GM23248 (cell line): Measurements from ENCODE around the gene MICU1. TPM values are rescaled to one million over a fixed set of nuclear protein-coding genes. Genes with fewer than 3 reads are reported as not detected.
A peak's percentile ranks its signal among the peaks of the same experiment; 100 is the strongest.

ENCODE experiments used
- DNase-seq: peaks from one replicate; pipeline ENCODE4 v3.0.0-alpha.2; 2015
- H2AFZ ChIP-seq: fragments of 200-600 bp; sonication (generic); 2 replicates; pipeline ENCODE4 v1.6.1; 2016; ENCODE audit warnings: antibody characterized with exemption
- H3F3A ChIP-seq: fragments of 200-600 bp; sonication (generic); 2 replicates; pipeline ENCODE4 v1.6.1; 2016; ENCODE audit warnings: mild to moderate bottlenecking, antibody characterized with exemption, mixed run types; ENCODE audit not compliant: insufficient read depth
- H3K27ac ChIP-seq: fragments of 200-600 bp; sonication (generic); 2 replicates; pipeline ENCODE4 v1.5.1; 2016; ENCODE audit warnings: mild to moderate bottlenecking
- H3K27me3 ChIP-seq: fragments of 200-600 bp; sonication (generic); replicated peaks from 2 replicates; pipeline ENCODE4 v1.6.1; 2016; ENCODE audit warnings: mild to moderate bottlenecking; ENCODE audit not compliant: insufficient read depth
- H3K36me3 ChIP-seq: fragments of 200-600 bp; sonication (generic); 2 replicates; pipeline ENCODE4 v1.6.1; 2016; ENCODE audit warnings: low read depth, mild to moderate bottlenecking
- H3K4me1 ChIP-seq: fragments of 200-600 bp; sonication (generic); 2 replicates; pipeline ENCODE4 v1.6.1; 2016; ENCODE audit warnings: mild to moderate bottlenecking; ENCODE audit not compliant: insufficient read depth
- H3K4me2 ChIP-seq: fragments of 200-600 bp; sonication (generic); one replicate; pipeline ENCODE4 v1.6.1; 2016; ENCODE audit warnings: mild to moderate bottlenecking; ENCODE audit not compliant: unreplicated experiment
- H3K4me3 ChIP-seq: fragments of 200-600 bp; sonication (generic); 2 replicates; pipeline ENCODE4 v1.5.1; 2016; ENCODE audit warnings: mild to moderate bottlenecking
- H3K79me2 ChIP-seq: fragments of 200-600 bp; sonication (generic); 2 replicates; pipeline ENCODE4 v1.6.1; 2016; ENCODE audit warnings: mild to moderate bottlenecking; ENCODE audit not compliant: insufficient read depth
- H3K9ac ChIP-seq: fragments of 200-600 bp; sonication (generic); 2 replicates; pipeline ENCODE4 v1.6.1; 2016; ENCODE audit warnings: mild to moderate bottlenecking
- H3K9me2 ChIP-seq: fragments of 200-600 bp; sonication (generic); 2 replicates; pipeline ENCODE4 v1.6.1; 2016; ENCODE audit warnings: mixed run types, mild to moderate bottlenecking, moderate library complexity; ENCODE audit not compliant: insufficient read depth
- H3K9me3 ChIP-seq: fragments of 200-600 bp; sonication (generic); one replicate; pipeline ENCODE4 v1.6.1; 2017; ENCODE audit warnings: low read depth
- H4K20me1 ChIP-seq: fragments of 200-600 bp; sonication (generic); 2 replicates; pipeline ENCODE4 v1.6.0; 2016; ENCODE audit not compliant: insufficient read depth
- EZH2 ChIP-seq: fragments of 200-600 bp; sonication (generic); IDR thresholded peaks from 2 replicates; pipeline ENCODE4 v1.6.1; 2018; ENCODE audit warnings: antibody characterized with exemption, mild to moderate bottlenecking; ENCODE audit not compliant: insufficient read depth, poor library complexity, severe bottlenecking
- EZH2phosphoT487 ChIP-seq: fragments of 200-600 bp; sonication (generic); IDR thresholded peaks from 2 replicates; pipeline ENCODE4 v1.6.1; 2018; ENCODE audit warnings: antibody characterized with exemption, moderate library complexity, mild to moderate bottlenecking, low read depth; ENCODE audit not compliant: insufficient read depth
- WGBS, 2 experiments: methylation state at CpG; one replicate each; pipeline ENCODE4 v1.1.6; 2015 to 2017; ENCODE audit warnings: low lambda C conversion rate in 2 of 2, low coverage in 1 of 2; ENCODE audit errors: missing lambda C conversion rate in 2 of 2; 5-methylcytosine and 5-hydroxymethylcytosine counted together
- in situ Hi-C: fragments of 300-500 bp; cut with MboI; formaldehyde crosslinking; loops from 2 replicates; pipeline ENCODE4 v1.15.0; 2020
- polyA plus RNA-seq: library from polyadenylated mRNA; unstranded; fragments of >200 nt; fragmentation: Nextera tagmentation; extraction: Ambion mirVana; gene quantifications from 2 replicates; pipeline ENCODE4 v1.2.1, GENCODE V29; 2016
- total RNA-seq: library from RNA; depleted of rRNA; stranded (reverse); fragments of >200 nt; shearing (Covaris generic); gene quantifications from 2 replicates; pipeline ENCODE4 v1.2.3, GENCODE V29; 2014

The MICU1 gene
- total and polyA plus RNA-seq, 2 experiments from 2014 or later, result 37.3 to 45.0 TPM

- peak; percentile 58 for DNase-seq
- Histone ChIP-seq H3F3A (peaks cover 10% of the 10 kb centered on the region; the same call in 1 of the 2 replicates), H3K27ac (no peak overlapping the region), H2AFZ (no peak overlapping the region), H3K36me3 (no peaks in the 10 kb centered on the region), H3K4me3 (no peak overlapping the region), H3K4me2 (peak overlapping the region; percentile 15), H3K4me1 (peaks cover 6% of the 10 kb centered on the region), H3K27me3 (no peaks in the 10 kb centered on the region), H4K20me1 (no peaks in the 10 kb centered on the region), H3K79me2 (no peaks in the 10 kb centered on the region), H3K9me3 (no peaks in the 10 kb centered on the region), H3K9me2 (no peaks in the 10 kb centered on the region), H3K9ac (no peak overlapping the region)
- no peak for TF ChIP-seq EZH2phosphoT487
- no peak for TF ChIP-seq EZH2
- WGBS, 2 experiments, result 54 to 57% methylated on average over 4 of the region's 4 CpGs
- in situ Hi-C loops, result no loop called here
Observed at GRCh38 chr10:72466018-72466417, 159.9 kb downstream of the MICU1 start.

DNA sequence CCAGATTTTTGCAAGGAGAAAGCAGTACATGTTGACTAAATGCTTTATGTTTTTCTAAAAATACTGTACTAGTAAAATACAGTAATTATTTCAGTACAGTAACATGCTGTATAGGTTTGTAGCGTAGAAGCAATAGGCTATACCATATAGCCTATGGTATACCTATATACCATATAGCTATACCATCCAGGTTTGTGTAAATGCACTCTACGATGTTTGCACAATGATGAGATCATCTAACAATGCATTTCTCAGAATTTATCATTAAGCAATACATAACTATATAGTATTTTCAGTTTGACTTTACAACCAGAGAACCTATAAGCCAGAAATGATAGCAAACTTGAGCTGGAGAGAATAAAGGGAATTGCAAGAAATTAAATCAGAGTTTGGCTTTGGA is 161.4 kb downstream of the MICU1 start:
- H3K4me3 ChIP-seq, result no peak overlapping the region
- no peaks in the 10 kb centered on the region for H3K9me2 ChIP-seq
- no peak overlapping the region for H3K4me2 ChIP-seq
- no peak overlapping the region for H2AFZ ChIP-seq
- no peak overlapping the region for H3K27ac ChIP-seq
- no peak overlapping the region for H3K9ac ChIP-seq
- TF ChIP-seq EZH2 (no peak), EZH2phosphoT487 (no peak)
- peaks cover 10% of the 10 kb centered on the region; the same call in 1 of the 2 replicates for H3F3A ChIP-seq
- no peaks in the 10 kb centered on the region for H3K36me3 ChIP-seq
- WGBS, 2 experiments, result 50% methylated on average over 2 of the region's 2 CpGs
- no peaks in the 10 kb centered on the region for H3K9me3 ChIP-seq
- peaks cover 6% of the 10 kb centered on the region for H3K4me1 ChIP-seq
- no peak for DNase-seq
- H4K20me1 ChIP-seq, result no peaks in the 10 kb centered on the region
- H3K27me3 ChIP-seq, result no peaks in the 10 kb centered on the region
- H3K79me2 ChIP-seq, result no peaks in the 10 kb centered on the region
- in situ Hi-C loops, result no loop called here

DNA sequence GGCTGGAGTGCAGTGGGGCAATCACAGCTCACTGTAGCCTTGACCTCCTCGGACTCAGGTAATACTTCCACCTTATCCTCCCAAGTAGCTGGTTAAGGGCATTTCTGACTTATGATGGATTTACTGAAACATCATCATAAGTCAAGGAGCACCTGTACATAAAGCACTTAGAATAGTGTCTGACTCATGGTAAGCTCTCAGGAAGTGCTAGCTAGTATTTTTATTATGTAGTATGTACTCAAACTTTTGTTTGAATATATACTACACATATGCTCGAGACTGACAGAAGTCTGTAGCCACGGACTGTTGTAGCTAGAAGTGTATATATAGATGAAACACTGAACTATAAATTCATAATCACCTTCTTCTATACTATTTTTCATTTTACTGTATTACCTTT is 163.6 kb downstream of the MICU1 start:
- WGBS, 2 experiments, result 94 to 96% methylated on average over 3 of the region's 3 CpGs
- no peak for DNase-seq
- H3K4me3 ChIP-seq, result no peak overlapping the region
- no peaks in the 10 kb centered on the region for H3K9me2 ChIP-seq
- no peak overlapping the region for H2AFZ ChIP-seq
- no peaks in the 10 kb centered on the region for H3K79me2 ChIP-seq
- in situ Hi-C loops, result no loop called here
- no peak overlapping the region for H3K27ac ChIP-seq
- H3K4me1 ChIP-seq, result peaks cover 6% of the 10 kb centered on the region
- no peaks in the 10 kb centered on the region for H3K36me3 ChIP-seq
- H3K4me2 ChIP-seq, result no peak overlapping the region
- no peaks in the 10 kb centered on the region for H3K27me3 ChIP-seq
- no peaks in the 10 kb centered on the region for H4K20me1 ChIP-seq
- H3K9me3 ChIP-seq, result no peaks in the 10 kb centered on the region
- no peak overlapping the region for H3K9ac ChIP-seq
- peaks cover 10% of the 10 kb centered on the region; the same call in 1 of the 2 replicates for H3F3A ChIP-seq
- no peak for TF ChIP-seq EZH2phosphoT487
- TF ChIP-seq EZH2, result no peak

DNA sequence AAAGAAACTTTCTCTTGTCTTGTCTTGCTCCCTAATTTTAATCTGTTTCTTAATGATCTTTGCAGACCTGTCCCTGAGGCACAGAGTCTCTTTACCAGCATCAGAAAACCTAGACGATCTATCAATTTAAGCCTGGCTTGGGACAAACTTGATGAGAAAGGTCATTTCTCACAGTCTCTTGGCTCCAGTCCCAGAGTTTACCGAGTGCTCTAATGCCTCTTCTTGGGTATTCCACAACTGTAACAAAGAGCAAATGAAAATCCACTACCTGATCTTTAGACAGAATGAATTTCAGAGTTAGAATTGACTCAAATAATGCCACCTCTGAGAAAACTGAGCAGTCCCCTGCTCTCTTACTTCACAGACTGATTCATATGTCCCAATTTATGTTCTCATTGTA is 164.8 kb downstream of the MICU1 start:
- no peak overlapping the region for H3K27ac ChIP-seq
- H3K79me2 ChIP-seq, result no peaks in the 10 kb centered on the region
- no peak for DNase-seq
- no peak overlapping the region for H2AFZ ChIP-seq
- no peaks in the 10 kb centered on the region for H4K20me1 ChIP-seq
- peaks cover under 1% of the 10 kb centered on the region; the same call in 1 of the 2 replicates for H3F3A ChIP-seq
- no peaks in the 10 kb centered on the region for H3K9me3 ChIP-seq
- H3K4me3 ChIP-seq, result no peak overlapping the region
- no peaks in the 10 kb centered on the region for H3K9me2 ChIP-seq
- H3K27me3 ChIP-seq, result no peaks in the 10 kb centered on the region
- no peaks in the 10 kb centered on the region for H3K36me3 ChIP-seq
- 20 to 22% methylated on average over 2 of the region's 2 CpGs for WGBS, 2 experiments
- H3K9ac ChIP-seq, result no peak overlapping the region
- TF ChIP-seq EZH2, result no peak
- no peak for TF ChIP-seq EZH2phosphoT487
- H3K4me2 ChIP-seq, result no peak overlapping the region
- in situ Hi-C loops, result no loop called here
- peaks cover 4% of the 10 kb centered on the region for H3K4me1 ChIP-seq

GRCh38 chr10:72460284-72460876 is 165.5 kb downstream of the MICU1 start:
- Histone ChIP-seq H3K36me3 (no peaks in the 10 kb centered on the region), H3K4me3 (no peak overlapping the region), H3F3A (no peaks in the 10 kb centered on the region), H3K4me2 (no peak overlapping the region), H3K79me2 (no peaks in the 10 kb centered on the region), H3K9ac (no peak overlapping the region), H3K27ac (no peak overlapping the region), H2AFZ (no peak overlapping the region), H3K4me1 (peaks cover 5% of the 10 kb centered on the region; the same call in 1 of the 2 replicates), H3K27me3 (no peaks in the 10 kb centered on the region), H3K9me2 (no peaks in the 10 kb centered on the region), H3K9me3 (no peaks in the 10 kb centered on the region), H4K20me1 (no peaks in the 10 kb centered on the region)
- DNase-seq, result no peak
- in situ Hi-C loops, result no loop called here
- TF ChIP-seq EZH2phosphoT487 (no peak), EZH2 (no peak)
